ENCODE results near the gene DNAJB8. TPM values are rescaled to one million over a fixed set of nuclear protein-coding genes. Genes with fewer than 3 reads are reported as not detected.

DNAJB8 gene
- total and polyA plus RNA-seq, 7 donors: not detected

DNA sequence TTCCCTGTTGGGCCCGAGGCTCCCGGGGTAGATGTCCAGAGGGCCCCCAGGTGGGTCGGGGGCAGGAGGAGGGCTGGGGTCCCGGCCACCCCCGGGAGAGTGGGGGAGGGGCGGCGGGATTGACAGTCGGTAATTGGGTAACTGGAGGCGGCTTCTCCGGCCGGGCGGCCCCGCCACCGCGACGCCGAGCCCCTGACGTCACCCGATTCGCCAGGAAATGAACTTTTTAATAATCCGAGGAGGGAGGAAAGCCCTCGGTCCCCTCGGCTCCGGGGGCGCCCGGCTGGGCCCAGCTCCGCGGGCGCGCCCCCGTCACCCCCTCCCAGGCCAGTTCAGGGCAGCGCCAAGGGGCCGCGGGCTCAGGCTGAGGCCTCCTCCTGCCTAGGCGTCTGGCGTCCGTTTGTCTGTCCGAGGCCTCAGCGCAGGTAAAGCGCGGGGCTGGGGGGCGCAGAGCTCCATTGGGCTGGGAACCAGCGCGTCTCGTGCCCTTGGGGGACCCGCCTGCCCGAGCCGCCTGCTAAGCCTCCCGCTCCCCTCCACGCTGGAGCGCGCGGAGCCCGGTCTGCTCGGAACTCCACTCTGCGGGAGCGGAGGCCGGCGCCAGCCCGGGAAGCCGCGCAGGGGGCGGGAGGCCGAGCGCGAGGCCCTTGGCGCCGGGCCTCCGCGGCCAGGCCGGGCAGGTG is 22.4 kb upstream of the DNAJB8 start:
- no peak for TF ChIP-seq POLR2A (IDR thresholded peaks at IDR 0.05)
- TF ChIP-seq POLR2AphosphoS5 (IDR thresholded peaks at IDR 0.05): peak in 3 of 4 donors; percentile 19 to 34 (median 27)
- H3K27me3 ChIP-seq: peaks cover 86 to 100% (median 99%) of the 10 kb centered on the region in 3 donors
- intact Hi-C loops (cut with DNase I): no loop called here
- H3K4me1 ChIP-seq: peaks cover 0 to 73% (median 63%) of the 10 kb centered on the region in 4 donors
- 1% methylated on average over 71 of the region's 71 CpGs for WGBS, 2 donors
- no peaks in the 10 kb centered on the region for H3K9me3 ChIP-seq
- DNase-seq: peak; percentile 67
- no peaks in the 10 kb centered on the region for H3K36me3 ChIP-seq
- peak overlapping the region; percentile 11 to 58 (median 48) for H3K4me3 ChIP-seq
- H3K27ac ChIP-seq: peak overlapping the region; percentile 33 to 75 (median 52)

DNA sequence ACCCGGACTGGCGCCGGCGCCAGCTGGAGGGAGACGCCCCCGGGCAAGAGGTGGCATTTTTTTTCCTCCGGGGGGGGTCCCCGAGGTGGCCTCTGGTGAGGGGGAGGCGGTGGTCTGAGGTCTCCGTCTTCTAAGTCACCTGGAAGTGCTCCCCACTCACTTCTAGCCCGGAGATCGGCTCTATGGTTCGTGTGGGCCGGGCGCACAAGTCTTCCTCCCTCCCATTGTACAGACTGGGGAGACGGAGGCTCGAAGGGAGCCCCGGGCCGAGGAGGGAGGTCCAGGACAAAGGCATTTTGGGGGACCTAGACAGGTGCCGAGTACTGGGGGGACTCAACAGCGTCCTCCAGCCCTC is 21.9 kb upstream of the DNAJB8 start:
- peaks cover 0 to 77% (median 64%) of the 10 kb centered on the region in 4 donors for H3K4me1 ChIP-seq
- no peak for TF ChIP-seq EP300 (IDR thresholded peaks at IDR 0.05)
- no peak for TF ChIP-seq POLR2AphosphoS5 (IDR thresholded peaks at IDR 0.05)
- no peak for TF ChIP-seq POLR2A (IDR thresholded peaks at IDR 0.05)
- TF ChIP-seq, protein P1, sequence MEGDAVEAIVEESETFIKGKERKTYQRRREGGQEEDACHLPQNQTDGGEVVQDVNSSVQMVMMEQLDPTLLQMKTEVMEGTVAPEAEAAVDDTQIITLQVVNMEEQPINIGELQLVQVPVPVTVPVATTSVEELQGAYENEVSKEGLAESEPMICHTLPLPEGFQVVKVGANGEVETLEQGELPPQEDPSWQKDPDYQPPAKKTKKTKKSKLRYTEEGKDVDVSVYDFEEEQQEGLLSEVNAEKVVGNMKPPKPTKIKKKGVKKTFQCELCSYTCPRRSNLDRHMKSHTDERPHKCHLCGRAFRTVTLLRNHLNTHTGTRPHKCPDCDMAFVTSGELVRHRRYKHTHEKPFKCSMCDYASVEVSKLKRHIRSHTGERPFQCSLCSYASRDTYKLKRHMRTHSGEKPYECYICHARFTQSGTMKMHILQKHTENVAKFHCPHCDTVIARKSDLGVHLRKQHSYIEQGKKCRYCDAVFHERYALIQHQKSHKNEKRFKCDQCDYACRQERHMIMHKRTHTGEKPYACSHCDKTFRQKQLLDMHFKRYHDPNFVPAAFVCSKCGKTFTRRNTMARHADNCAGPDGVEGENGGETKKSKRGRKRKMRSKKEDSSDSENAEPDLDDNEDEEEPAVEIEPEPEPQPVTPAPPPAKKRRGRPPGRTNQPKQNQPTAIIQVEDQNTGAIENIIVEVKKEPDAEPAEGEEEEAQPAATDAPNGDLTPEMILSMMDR (IDR thresholded peaks at IDR 0.05): no peak
- H3K27ac ChIP-seq: peak overlapping the region; percentile 33 to 75 (median 52)

DNA sequence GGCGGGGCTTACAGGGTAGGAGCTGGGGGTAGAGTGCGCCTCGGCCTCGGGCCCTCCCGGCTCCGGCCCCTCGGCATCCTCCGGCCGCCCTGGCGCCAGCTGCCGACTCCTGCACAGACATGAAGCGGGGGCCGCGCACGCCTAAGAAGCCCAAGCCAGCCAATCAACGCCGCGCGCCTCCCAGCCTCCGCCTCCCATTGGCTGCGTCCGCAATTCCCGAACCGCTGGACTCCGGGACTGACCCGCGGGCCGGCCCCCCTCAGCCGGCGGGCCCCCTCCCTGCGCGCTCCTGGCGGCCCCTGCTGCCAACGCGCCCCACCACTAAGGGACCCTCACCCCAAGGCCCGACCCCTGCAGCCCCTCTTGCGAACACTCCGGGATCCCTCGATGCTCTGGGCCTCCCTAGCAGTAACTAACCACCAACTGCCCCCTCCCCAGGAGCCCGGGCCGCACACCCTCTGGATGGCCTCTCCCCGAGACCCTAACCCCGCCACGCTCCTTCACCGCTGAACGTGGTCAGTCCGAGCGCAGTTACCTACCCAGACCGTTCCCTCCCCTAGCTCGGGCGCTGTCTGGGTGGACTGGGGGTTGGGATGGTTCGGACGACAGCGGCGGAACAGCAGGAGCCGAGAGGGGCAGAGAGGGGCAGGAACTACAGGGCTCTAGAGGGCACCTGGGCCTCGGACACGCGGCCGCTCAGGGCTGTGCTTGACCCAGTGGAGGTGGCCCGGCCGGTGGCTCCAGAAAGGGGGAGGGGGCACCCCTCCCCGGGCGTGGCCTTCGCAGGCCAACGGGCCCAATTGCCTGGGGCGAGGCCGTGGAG is 21.3 kb upstream of the DNAJB8 start:
- intact Hi-C loops (cut with DNase I): no loop called here

More for the DNA sequence above, 21.9 kb upstream of the DNAJB8 start:
- DNase-seq: no peak
- 2% methylated on average over 21 of the region's 21 CpGs for WGBS, 2 donors
- Histone ChIP-seq H3K36me3 (no peaks in the 10 kb centered on the region), H3K4me3 (peak overlapping the region in 3 of 4 donors; percentile 42 to 58 (median 54)), H3K9me3 (no peaks in the 10 kb centered on the region), H3K27me3 (peaks cover 91 to 100% (median 99%) of the 10 kb centered on the region in 3 donors)
- intact Hi-C loops (cut with DNase I): no loop called here

DNA sequence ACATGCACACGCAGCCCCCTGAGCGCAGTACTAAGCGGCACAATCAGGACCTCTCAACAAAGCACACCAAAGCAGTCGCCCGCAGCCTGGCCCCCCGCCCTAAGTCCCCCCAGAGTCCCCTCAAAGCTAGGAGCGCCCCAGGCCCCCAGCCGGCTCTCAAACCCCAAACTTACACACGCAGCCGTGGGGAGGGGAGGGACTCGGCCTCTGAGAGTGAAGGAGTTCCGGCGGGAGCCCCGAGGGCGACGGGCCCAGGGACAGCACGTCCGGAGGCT is 20.8 kb upstream of the DNAJB8 start:
- Histone ChIP-seq H3K27ac (peak overlapping the region in 1 of 4 donors; percentile 75), H3K27me3 (peaks cover 89 to 100% (median 99%) of the 10 kb centered on the region in 3 donors)

More for the DNA sequence above, 21.3 kb upstream of the DNAJB8 start:
- Histone ChIP-seq H3K4me1 (peaks cover 0 to 80% (median 66%) of the 10 kb centered on the region in 4 donors), H3K4me3 (peak overlapping the region; percentile 37 to 58 (median 48)), H3K27ac (peak overlapping the region; percentile 33 to 75 (median 52)), H3K27me3 (peaks cover 90 to 100% (median 99%) of the 10 kb centered on the region in 3 donors), H3K9me3 (no peaks in the 10 kb centered on the region), H3K36me3 (no peaks in the 10 kb centered on the region)
- DNase-seq: peak; percentile 86
- 1 to 2% methylated on average over 68 of the region's 68 CpGs for WGBS, 2 donors
- TF ChIP-seq POLR2A (IDR thresholded peaks at IDR 0.05) (no peak), POLR2AphosphoS5 (IDR thresholded peaks at IDR 0.05) (peak in 3 of 4 donors; percentile 28 to 80 (median 68))

DNA sequence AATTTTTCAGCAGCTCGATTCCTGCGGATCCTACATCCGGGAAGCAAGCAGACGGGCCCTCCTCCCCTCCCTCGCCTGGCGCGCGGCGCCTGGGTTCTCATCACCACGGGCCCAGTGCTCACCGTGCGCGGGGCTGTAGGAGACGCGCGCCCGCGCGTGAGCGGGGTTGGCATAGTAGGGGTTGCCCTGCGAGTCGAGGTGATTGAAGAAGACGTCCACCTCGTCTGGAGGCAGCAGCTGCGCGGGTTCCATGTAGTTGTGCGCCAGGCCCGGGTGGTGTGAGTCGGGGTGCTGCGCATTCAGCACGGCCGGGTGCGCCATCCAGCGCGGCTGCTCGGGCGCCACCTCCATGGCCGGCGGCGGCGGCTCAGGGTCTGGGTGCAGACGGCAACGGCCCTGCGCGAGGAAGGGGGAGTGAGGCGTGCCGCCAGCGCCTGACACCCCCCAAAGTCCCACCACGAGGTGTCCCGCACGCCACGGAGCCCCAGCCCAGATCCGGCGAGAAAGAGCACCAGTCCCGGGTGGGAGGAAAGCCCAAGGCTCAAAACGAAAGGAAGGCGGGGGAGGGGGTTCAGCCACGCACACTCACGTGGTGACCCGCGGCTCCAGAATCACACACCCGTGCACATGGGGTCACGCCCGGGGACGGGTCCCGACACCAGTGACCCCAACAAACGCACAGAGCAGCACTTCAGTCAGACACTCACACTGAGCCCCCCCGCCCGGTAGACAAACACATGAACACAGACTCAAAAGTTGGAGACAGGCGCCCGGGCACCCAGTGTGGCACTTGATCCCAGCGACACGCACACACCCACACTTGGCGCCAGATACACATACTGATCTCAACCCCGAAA is 20.2 kb upstream of the DNAJB8 start:
- TF ChIP-seq POLR2AphosphoS5 (IDR thresholded peaks at IDR 0.05) (peak; percentile 36 to 85 (median 68)), EP300 (IDR thresholded peaks at IDR 0.05) (no peak)
- peak overlapping the region in 2 of 4 donors; percentile 8 to 75 for H3K27ac ChIP-seq
- intact Hi-C loops (cut with DNase I): no loop called here
- no peak for DNase-seq
- no peaks in the 10 kb centered on the region for H3K36me3 ChIP-seq
- H3K4me3 ChIP-seq: peak overlapping the region; percentile 37 to 58 (median 48)
- no peaks in the 10 kb centered on the region for H3K9me3 ChIP-seq
- 1% methylated on average over 75 of the region's 75 CpGs for WGBS, 2 donors
- H3K27me3 ChIP-seq: peaks cover 88 to 100% (median 99%) of the 10 kb centered on the region in 3 donors
- peaks cover 0 to 75% (median 59%) of the 10 kb centered on the region in 4 donors for H3K4me1 ChIP-seq

More for the DNA sequence above, 20.8 kb upstream of the DNAJB8 start:
- intact Hi-C loops (cut with DNase I): no loop called here
- TF ChIP-seq EP300 (IDR thresholded peaks at IDR 0.05) (no peak), POLR2A (IDR thresholded peaks at IDR 0.05) (no peak), POLR2AphosphoS5 (IDR thresholded peaks at IDR 0.05) (no peak)
- TF ChIP-seq, protein P1 (IDR thresholded peaks at IDR 0.05): no peak
- WGBS, 2 donors: 1 to 3% methylated on average over 18 of the region's 18 CpGs
- Histone ChIP-seq H3K9me3 (no peaks in the 10 kb centered on the region), H3K36me3 (no peaks in the 10 kb centered on the region), H3K4me1 (peaks cover 0 to 80% (median 65%) of the 10 kb centered on the region in 4 donors), H3K4me3 (peak overlapping the region; percentile 37 to 58 (median 48))
- no peak for DNase-seq
